Type B pancreatic cell (in vitro differentiated cells): ENCODE data around the gene TTC24. TPM values are rescaled to one million over a fixed set of nuclear protein-coding genes. Genes with fewer than 3 reads are reported as not detected.

ENCODE experiments used
- DNase-seq: peaks from one replicate; pipeline ENCODE4 v3.0.0; 2021; ENCODE audit warnings: mixed read lengths; ENCODE audit not compliant: unreplicated experiment; ENCODE audit errors: extremely low spot score
- H3K27ac Mint-ChIP-seq: 2 replicates; pipeline ENCODE4 v1.8.0; 2021; ENCODE audit warnings: mild to moderate bottlenecking, mixed read lengths
- H3K27me3 Mint-ChIP-seq: 2 replicates; pipeline ENCODE4 v1.8.0; 2021; ENCODE audit warnings: mixed read lengths
- H3K36me3 Mint-ChIP-seq: 2 replicates; pipeline ENCODE4 v1.8.0; 2021; ENCODE audit warnings: mixed read lengths
- H3K4me1 Mint-ChIP-seq: one replicate; pipeline ENCODE4 v1.8.0; 2021; ENCODE audit warnings: mixed read lengths; ENCODE audit not compliant: unreplicated experiment
- H3K4me3 Mint-ChIP-seq: 2 replicates; pipeline ENCODE4 v1.8.0; 2021; ENCODE audit warnings: mild to moderate bottlenecking, mixed read lengths
- H3K9me3 Mint-ChIP-seq: 2 replicates; pipeline ENCODE4 v1.8.0; 2021; ENCODE audit warnings: mixed read lengths
- total RNA-seq: library from RNA; stranded (reverse); gene quantifications from 2 replicates; pipeline ENCODE4 v1.2.1, GENCODE V29; 2021; ENCODE audit warnings: low replicate concordance
- TF ChIP-seq, protein P1 (sequence below): fragments of 200-600 bp; sonication (generic); conservative IDR thresholded peaks from 2 replicates; pipeline ENCODE4 v1.5.0; 2021; ENCODE audit warnings: antibody characterized with exemption, mild to moderate bottlenecking

The TTC24 gene
- total RNA-seq, 1 donor from 2014 or later = not detected

- DNase-seq = no peak
- H3K36me3 Mint-ChIP-seq = peaks cover 10% of the 10 kb centered on the region
- no peak overlapping the region for H3K4me3 Mint-ChIP-seq
- H3K4me1 Mint-ChIP-seq = no peaks in the 10 kb centered on the region
- no peak overlapping the region for H3K27ac Mint-ChIP-seq
- TF ChIP-seq, protein P1, sequence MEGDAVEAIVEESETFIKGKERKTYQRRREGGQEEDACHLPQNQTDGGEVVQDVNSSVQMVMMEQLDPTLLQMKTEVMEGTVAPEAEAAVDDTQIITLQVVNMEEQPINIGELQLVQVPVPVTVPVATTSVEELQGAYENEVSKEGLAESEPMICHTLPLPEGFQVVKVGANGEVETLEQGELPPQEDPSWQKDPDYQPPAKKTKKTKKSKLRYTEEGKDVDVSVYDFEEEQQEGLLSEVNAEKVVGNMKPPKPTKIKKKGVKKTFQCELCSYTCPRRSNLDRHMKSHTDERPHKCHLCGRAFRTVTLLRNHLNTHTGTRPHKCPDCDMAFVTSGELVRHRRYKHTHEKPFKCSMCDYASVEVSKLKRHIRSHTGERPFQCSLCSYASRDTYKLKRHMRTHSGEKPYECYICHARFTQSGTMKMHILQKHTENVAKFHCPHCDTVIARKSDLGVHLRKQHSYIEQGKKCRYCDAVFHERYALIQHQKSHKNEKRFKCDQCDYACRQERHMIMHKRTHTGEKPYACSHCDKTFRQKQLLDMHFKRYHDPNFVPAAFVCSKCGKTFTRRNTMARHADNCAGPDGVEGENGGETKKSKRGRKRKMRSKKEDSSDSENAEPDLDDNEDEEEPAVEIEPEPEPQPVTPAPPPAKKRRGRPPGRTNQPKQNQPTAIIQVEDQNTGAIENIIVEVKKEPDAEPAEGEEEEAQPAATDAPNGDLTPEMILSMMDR = no peak
- no peaks in the 10 kb centered on the region for H3K27me3 Mint-ChIP-seq
- no peaks in the 10 kb centered on the region for H3K9me3 Mint-ChIP-seq
Observed at GRCh38 chr1:156554971-156555370, 24.6 kb upstream of the TTC24 start.

GRCh38 chr1:156555715-156556114 is 23.8 kb upstream of the TTC24 start:
- H3K36me3 Mint-ChIP-seq = peaks cover 8% of the 10 kb centered on the region
- H3K27ac Mint-ChIP-seq = no peak overlapping the region
- DNase-seq = no peak
- TF ChIP-seq, protein P1 = no peak
- no peak overlapping the region for H3K4me3 Mint-ChIP-seq
- no peaks in the 10 kb centered on the region for H3K4me1 Mint-ChIP-seq
- H3K27me3 Mint-ChIP-seq = no peaks in the 10 kb centered on the region
- no peaks in the 10 kb centered on the region for H3K9me3 Mint-ChIP-seq

DNA sequence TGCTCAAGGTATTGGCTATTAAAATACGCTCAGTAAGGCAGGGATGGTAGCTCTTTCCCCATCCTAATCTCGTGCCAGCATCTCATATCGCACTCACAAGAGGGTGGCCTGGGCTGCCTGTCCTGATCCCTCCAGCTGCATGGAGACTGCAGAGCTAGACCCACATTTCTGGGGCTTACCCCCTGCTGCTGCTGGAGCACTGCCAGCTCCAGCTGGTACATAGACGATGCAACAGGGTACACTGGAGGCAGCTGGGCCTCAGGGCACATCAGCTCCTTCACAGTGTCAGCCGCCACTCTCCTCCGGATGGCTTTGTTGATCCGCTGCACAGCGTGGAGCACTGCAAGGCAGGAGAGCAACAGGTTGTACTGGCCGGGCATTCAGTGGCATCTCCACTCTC is 23.2 kb upstream of the TTC24 start:
- Mint-ChIP-seq H3K27ac (no peak overlapping the region), H3K4me1 (no peaks in the 10 kb centered on the region), H3K27me3 (no peaks in the 10 kb centered on the region), H3K9me3 (no peaks in the 10 kb centered on the region), H3K4me3 (no peak overlapping the region), H3K36me3 (peaks cover 7% of the 10 kb centered on the region)
- TF ChIP-seq, protein P1 = no peak
- DNase-seq = no peak

DNA sequence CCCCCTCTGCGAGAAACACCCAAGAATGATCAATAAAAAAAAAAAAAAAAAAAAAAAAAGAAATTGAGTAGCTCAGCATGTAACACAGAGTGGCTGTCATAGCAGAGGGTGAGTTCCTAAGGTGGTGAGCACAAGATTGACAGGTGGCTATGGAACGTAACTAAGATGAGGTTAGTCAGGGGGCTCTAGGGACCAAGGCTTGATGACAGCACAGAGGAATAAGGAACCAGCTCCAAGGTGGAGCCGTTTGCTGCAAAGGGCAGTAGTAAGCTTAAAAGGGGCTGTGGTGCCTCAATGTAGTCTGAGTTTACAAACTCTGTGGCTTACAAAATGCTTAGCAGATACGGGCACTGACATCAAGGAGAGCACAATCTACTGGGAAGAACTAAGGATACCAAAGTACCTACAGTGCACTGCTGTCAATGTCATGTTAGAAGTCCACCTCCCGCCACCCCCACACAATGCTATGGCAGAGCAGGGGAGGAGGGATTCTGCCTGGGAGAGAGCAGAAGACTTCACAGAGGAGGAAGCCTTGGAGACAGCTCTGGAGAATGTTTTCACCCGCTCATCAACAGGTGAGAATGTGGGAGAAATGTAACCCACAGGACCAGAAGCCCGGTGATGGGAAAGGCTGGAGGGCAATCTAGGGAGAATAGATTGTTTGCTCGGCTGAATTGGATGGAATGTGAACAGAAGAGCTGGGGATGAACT is 20.3 kb upstream of the TTC24 start:
- DNase-seq = no peak
- H3K27ac Mint-ChIP-seq = no peak overlapping the region
- TF ChIP-seq, protein P1 = no peak
- no peaks in the 10 kb centered on the region for H3K4me1 Mint-ChIP-seq
- no peak overlapping the region for H3K4me3 Mint-ChIP-seq
- H3K36me3 Mint-ChIP-seq = peaks cover 6% of the 10 kb centered on the region
- no peaks in the 10 kb centered on the region for H3K9me3 Mint-ChIP-seq
- no peaks in the 10 kb centered on the region for H3K27me3 Mint-ChIP-seq

- H3K4me3 Mint-ChIP-seq = no peak overlapping the region
- H3K4me1 Mint-ChIP-seq = no peaks in the 10 kb centered on the region
- H3K36me3 Mint-ChIP-seq = peaks cover 10% of the 10 kb centered on the region
Observed at GRCh38 chr1:156559797-156560385, 19.6 kb upstream of the TTC24 start.

More at GRCh38 chr1:156559797-156560385, 19.6 kb upstream of the TTC24 start:
- TF ChIP-seq, protein P1 = no peak
- DNase-seq = no peak
- H3K9me3 Mint-ChIP-seq = no peaks in the 10 kb centered on the region
- no peaks in the 10 kb centered on the region for H3K27me3 Mint-ChIP-seq
- no peak overlapping the region for H3K27ac Mint-ChIP-seq
